GM19455 (cell line): ENCODE results near the gene RAI1.

Experiments used
- ATAC-seq: cut with Tn5 transposase; IDR thresholded peaks from one replicate; pipeline ENCODE4 v1.9.1; 2021; ENCODE audit not compliant: unreplicated experiment

Gene RAI1

GRCh38 chr17:17696882-17697633, 15.8 kb downstream of the RAI1 start:
- no peak for ATAC-seq

GRCh38 chr17:17698371-17698770, 17.1 kb downstream of the RAI1 start:
- no peak for ATAC-seq

DNA sequence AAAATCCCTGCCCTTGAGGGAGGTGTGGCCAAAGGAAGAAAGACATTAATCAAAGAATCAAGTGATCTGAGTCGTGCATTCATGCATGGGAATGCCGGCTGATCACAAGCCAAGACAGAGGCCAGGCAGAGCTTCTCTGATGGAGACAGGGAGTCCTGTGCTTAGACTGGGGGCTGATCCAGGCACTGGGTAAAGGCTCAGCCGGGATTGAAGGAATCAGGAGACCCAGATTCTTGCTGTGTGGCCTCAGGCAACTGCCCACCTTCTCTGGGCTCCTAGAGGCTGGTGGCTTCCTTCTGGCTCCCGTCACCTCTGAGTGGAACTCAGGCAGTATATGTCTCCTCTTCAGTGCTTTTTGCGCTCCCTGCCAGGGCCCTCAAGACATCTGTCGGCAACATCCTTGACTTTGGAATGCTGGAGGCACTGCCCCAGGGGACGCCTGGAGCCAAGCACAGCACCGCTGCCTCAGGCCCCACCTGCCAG, 17.7 kb downstream of the RAI1 start:
- no peak for ATAC-seq

DNA sequence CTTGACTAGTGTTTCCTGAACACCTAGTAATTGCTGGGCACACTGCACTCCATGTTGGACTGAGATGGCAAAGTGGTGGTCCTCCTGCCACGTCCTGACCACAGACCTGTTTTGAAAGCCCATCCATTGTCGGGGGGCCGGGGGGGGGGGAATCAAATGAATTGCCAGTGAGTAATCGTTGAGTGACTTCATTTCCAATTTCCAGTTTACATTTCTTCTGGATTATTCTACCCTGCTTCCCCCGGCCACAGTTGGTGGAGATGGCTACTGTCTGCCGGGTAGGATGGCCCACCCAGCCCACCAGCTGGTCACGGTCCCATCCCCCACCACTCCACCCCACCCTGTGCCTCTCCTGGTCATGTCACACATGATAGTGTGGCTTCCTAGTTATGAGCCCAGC, 18.2 kb downstream of the RAI1 start:
- no peak for ATAC-seq

DNA sequence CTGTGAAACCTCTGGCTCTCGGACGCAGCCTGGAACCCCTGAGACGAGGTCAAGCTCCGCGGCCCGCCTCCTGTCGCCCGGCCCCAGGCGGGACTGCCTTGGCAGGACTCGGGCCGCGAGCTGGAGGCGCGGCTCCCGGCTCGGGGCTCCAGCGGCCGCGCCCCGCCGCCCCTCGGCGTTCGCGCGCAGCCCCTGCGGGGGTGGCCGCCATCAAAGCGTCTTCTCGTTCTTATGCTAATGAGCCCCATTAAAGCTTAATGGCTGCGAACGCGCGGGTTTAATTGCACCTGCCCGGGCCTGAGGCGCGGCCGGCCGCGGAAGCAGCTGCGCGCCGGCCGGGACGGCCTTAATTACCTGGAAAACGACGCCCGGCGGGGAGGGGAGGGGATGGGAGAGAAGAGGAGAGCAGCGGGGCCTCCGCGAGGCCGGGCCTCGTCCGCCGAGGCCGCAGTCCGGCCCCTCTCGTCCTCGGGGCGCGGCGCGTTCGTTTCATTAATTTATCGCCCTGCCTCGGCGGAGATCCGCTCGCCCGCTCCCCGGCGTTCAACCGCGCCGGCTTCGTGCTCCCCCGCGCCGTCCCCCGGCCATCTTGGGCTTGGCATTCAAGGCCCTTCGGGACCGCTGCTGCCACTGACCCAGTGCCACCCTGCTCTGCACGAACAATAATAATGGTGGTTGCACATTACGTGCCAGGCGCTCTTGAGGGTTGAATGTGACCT, 19.2 kb downstream of the RAI1 start:
- ATAC-seq, result no peak

GRCh38 chr17:17701112-17701511, 19.9 kb downstream of the RAI1 start:
- no peak for ATAC-seq

DNA sequence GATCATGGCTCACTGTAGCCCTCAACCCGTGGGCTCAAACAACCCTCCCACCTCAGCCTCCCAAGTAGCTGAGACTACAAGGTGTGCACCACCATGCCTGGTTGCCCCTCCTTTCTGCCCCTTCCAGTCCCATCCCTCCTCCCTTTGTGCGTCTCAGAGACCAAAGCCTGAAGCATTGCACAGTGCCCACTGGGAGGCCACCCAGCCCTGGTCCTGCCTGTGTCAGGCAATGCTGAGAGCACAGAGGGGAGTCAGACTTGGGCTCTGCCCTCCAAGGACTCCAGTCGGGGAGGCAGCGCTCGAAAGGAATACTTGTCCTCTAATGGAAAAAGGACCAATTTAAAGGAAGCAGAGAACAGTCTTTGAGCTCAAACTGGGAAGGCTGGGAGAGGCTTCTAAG, 20.4 kb downstream of the RAI1 start:
- no peak for ATAC-seq

- no peak for ATAC-seq
Observed at GRCh38 chr17:17702449-17703139, 21.3 kb downstream of the RAI1 start.

GRCh38 chr17:17703140-17703919, 22.1 kb downstream of the RAI1 start:
- ATAC-seq, result no peak

DNA sequence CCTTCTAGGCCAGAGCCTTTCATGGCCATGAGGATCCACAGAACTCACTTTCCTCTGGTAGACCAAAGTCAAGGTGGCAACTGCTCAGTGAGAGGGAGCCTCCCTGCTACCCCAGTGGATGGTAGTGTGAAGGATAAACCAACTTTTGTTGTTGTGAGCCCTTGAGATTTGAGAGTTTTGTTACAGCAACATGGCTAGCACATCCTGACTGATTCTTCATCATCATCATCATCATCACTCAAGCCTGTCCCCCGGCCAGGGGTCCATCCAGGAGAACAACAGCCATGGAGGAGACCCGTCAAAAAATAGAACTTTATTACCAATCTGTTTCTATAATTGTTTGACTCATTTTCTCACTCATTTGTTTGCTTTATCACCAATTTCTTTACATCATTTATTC, 23.7 kb downstream of the RAI1 start:
- ATAC-seq, result no peak

- no peak for ATAC-seq
Observed at GRCh38 chr17:17706140-17707060, 25.1 kb downstream of the RAI1 start.

DNA sequence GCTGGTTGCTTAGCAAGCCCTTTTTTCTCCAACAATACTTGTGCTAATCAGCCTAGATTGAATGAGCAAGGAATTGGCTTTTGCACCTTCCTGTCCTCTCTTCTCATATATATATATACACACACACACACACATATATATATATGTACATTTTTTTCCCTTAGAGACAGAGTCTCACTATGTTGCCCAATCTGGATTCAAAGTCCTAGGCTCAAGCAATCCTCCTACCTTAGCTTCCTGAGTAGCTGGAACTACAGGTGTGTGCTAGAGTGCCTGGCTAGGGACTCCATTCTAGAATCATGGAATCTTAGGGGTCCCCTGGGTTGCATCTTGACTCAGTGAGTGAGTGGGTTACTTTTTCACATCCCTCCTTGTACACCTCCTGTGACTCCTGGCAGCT, 27.0 kb downstream of the RAI1 start:
- ATAC-seq, result no peak

DNA sequence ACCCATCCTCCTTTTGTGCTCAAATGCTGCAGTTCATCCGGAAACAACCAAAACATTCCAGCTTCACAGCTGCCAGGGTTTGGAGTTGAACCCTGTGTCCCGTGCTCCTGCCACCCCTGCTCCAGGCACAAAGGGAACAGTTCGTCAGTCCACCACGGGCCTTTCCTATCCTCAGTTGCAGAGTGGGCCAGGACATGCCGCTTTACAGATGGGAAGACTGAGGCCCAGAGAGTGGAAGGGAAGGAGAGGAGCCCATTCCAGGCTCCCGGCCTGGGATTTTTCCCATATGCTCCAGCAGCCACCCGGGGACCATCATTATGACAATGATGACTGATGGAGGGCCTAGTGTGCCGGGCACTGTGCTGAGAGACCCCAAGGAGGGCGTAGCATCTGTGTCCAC, 27.6 kb downstream of the RAI1 start:
- ATAC-seq, result no peak

DNA sequence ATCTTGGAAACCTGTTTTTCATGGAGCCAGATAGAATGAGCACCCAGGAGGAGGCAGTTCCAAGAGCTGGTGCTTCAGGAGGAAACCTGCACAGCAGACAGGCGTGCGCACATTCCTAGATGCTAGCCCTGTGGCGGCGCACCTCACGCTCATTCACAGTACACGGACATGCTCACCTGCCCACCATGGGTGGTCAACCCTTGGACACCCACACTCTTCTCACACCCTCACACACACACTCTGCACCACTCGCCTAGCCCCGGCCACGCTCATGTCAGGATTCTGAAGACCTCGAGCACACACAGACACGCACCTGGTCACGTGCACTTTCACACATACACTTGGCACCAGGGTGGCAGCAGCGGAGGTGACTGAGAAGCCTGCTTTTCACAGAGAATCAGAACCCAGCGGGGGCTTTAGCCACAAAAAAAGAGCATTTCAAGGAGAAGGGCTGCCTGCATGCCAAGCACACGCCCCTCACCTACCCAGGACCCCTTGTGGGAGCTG, 28.6 kb downstream of the RAI1 start:
- ATAC-seq, result no peak

- no peak for ATAC-seq
Observed at GRCh38 chr17:17710355-17710727, 29.1 kb downstream of the RAI1 start.

GRCh38 chr17:17710728-17711541, 29.7 kb downstream of the RAI1 start:
- no peak for ATAC-seq

DNA sequence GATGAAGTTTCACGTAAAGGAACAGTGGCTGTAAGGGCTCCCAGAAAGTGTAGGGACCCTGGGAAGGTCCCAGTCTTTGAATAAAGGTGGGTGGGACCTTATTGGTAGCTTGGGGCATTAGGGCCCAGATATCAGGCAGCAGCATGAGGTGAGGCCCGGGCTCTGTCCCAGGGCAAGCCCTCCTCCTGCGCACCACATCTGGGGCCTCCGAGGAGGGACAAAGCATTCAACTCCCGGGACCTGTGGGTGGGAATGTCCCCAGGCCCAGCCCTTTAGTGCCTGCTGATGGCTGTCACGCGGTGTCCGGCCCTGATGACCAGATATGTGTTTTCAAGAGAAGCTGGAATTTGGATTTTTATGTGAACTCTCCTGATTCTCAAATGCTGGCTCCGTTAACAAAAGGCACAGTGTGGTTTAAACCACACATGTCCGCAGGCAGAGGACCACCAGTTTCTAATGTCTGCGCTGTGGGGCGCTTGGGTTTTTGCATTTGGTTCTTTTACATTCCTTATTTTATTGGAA, 30.4 kb downstream of the RAI1 start:
- ATAC-seq, result no peak

DNA sequence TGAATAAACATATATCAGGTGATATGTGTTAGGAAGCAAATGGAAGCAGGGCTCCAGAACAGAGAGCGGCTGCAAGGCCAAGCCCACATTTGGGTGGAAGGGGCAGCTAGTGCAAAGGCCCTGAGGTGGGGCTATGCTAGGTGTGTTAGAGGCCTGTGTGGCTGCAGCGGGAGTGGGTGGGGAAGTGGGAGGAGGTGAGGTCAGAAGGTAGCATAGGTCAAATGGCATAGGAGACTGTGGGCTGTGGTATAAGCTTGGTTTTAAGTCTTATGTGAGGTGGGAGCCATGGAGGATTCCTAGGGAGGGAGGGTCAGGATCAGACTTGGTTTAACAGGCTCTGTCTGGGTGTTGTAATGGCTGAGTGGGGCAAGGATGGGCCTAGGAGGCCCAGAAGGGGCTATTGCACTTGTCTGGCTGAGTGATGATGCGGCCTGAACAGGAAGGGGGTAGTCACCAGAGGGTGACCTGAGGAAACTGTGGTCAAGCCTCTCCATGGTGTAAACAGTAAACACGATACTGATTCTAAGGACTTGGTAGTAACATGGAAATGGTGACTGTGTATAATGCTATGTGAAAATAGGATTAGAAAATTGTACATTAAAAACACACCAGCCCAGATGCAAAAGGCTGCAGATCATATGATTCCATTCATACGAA, 31.1 kb downstream of the RAI1 start:
- peak; percentile 60 for ATAC-seq
